Adipose tissue (tissue), 3 donors: ENCODE results near the gene MOV10. TPM values are rescaled to one million over a fixed set of nuclear protein-coding genes. Genes with fewer than 3 reads are reported as not detected.
A peak's percentile ranks its signal among the peaks of the same experiment; 100 is the strongest.

Source experiments
- H3K27ac ChIP-seq: one replicate; pipeline ENCODE4 v1.5.1; 2013; ENCODE audit warnings: low read depth, low read length
- WGBS, 3 donors: extraction: QIAGEN DNeasy Blood & Tissue Kit; methylation state at CpG; one replicate each; pipeline ENCODE4 v1.1.7; 2013; 5-methylcytosine and 5-hydroxymethylcytosine counted together
- polyA plus RNA-seq, 3 donors: library from polyadenylated mRNA; stranded (reverse); fragments of 200-250 nt; gene quantifications; one replicate each; pipeline ENCODE4 v1.2.3, GENCODE V29; 2013
- donor health status: healthy with polysubstance abuse.
- donor health status: Bipolar disorder and iron deficiency.
- donor health status: healthy.

The MOV10 gene
- polyA plus RNA-seq, 3 donors: 18.4 to 38.2 (median 29.3) TPM

DNA sequence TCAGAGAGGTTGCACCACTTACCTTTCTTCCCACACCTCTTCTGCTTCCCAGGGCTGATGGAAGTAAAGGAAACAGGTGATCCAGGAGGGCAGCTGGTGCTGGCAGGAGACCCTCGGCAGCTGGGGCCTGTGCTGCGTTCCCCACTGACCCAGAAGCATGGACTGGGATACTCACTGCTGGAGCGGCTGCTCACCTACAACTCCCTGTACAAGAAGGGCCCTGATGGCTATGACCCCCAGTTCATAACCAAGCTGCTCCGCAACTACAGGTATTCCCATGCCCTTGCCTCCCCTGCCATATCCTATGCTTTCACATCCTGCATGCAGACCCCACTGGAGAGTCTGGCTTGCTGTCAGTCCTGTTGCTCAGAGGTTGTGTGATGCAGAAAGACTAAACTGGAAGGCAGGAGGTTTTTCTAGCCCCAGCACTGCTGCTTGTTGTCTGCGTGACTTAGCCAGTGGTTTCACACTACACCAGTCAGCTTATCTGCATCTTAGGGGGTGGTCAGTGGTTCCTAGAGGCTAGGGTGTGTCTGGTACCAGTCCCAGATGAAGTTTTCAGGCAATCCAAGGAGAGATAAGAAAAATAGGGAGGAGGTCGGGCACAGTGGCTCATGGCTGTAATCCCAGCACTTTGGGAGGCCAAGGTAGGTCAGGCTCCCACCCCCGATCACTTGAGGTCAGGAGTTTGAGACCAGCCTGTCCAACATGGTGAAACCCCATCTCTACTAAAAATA is 22.3 kb downstream of the MOV10 start:
- 90 to 93% (median 91%) methylated on average over 7 of the region's 7 CpGs for WGBS, 3 donors
- H3K27ac ChIP-seq: no peak overlapping the region

DNA sequence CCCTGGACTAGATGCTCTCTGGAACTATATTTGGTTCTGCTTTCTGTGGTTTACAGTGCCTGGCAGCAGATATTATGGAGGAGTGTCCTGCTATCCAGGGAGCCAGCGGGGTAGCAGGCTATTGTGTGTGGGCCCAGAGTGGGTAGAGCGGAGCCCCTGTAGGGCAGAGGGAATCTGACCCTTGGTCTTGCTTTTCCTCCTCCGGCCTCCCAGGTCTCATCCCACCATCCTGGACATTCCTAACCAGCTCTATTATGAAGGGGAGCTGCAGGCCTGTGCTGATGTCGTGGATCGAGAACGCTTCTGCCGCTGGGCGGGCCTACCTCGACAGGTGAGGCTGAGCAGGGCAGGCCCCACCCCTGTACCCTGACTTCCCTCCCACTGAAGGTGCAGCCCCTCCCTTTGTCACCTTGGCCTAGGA is 23.3 kb downstream of the MOV10 start:
- 94 to 98% (median 95%) methylated on average over 9 of the region's 9 CpGs for WGBS, 3 donors
- H3K27ac ChIP-seq: no peak overlapping the region

DNA sequence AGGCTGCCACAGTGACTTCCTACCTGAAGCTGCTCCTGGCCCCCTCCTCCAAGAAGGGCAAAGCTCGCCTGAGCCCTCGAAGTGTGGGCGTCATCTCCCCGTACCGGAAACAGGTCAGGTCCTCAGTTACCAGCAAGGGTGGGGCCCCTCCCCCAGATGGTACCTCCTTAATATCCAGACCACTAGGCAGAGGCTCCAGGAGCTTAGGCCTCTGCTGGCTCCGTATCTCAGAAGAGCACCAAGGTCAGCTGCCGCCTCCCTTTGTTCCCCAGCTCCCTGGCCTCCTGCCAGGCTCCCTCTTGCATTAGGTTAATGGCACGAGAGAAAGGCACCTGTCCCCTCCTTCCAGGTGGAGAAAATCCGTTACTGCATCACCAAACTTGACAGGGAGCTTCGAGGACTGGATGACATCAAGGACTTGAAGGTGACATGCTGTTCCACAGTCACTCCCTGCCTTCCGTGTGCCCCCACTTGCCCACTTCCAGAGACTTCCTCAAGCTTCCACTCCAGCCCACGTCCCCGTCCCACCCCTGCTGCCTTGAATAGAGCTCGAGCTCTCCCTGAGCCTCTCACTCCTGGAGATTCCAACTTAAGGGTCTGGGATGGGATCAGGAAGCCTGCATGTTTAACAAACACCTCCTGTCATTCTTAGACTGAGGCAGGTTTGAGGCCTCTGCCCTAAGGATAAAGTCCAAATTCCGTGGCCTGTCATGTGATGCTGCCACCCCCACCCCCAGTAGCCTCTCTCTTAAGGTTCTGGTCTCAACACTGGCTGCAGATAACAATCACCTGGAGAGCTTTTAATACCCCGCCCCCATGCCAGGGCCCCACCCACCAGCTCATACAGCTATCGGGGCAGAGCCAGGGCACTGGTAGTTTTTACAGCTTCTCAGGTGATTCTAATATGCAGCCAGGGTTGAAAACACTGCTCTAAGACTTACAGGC is 24.2 kb downstream of the MOV10 start:
- WGBS, 3 donors: 48 to 72% (median 60%) methylated on average over 17 of the region's 17 CpGs
- H3K27ac ChIP-seq: no peak overlapping the region

- WGBS, 3 donors: 74 to 80% (median 75%) methylated on average over 13 of the region's 13 CpGs
- H3K27ac ChIP-seq: no peak overlapping the region
Observed at GRCh38 chr1:112699425-112700144, 25.1 kb downstream of the MOV10 start.

DNA sequence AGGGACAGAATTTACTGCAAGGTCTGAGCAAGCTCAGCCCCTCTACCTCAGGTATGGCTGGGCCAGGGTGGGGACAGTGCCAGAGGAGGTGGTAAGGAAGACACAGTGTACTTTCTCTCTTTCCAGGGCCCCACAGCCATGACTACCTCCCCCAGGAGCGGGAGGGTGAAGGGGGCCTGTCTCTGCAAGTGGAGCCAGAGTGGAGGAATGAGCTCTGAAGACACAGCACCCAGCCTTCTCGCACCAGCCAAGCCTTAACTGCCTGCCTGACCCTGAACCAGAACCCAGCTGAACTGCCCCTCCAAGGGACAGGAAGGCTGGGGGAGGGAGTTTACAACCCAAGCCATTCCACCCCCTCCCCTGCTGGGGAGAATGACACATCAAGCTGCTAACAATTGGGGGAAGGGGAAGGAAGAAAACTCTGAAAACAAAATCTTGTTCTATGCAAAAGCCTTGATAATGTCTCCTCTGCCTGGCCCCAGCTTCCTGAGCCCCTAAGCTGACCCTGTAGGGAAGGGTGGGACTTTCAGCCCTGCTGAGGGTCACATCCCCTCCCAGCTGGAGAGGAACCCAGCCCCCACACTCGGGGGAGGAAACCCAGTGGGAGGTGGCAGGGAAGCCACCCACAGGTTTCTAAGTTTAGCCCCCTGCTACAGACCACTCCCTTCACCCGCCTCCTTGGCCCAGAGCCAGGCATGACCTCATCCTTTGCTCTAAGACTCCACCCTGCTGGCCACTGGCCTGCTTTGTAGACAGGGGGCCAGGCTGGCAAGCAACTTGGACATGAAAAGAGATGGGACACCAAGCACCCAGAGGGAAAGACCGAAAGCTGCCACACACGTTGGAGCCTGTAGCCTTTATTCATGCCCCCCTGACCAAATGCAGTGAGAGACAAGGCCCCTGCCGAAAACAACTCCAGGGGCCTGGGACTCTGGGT is 26.1 kb downstream of the MOV10 start:
- 18 to 41% (median 25%) methylated on average over 7 of the region's 7 CpGs for WGBS, 3 donors
- H3K27ac ChIP-seq: no peak overlapping the region

GRCh38 chr1:112701227-112702066 is 27.0 kb downstream of the MOV10 start:
- no peak overlapping the region for H3K27ac ChIP-seq
- WGBS, 3 donors: 63 to 82% (median 67%) methylated on average over 17 of the region's 17 CpGs

DNA sequence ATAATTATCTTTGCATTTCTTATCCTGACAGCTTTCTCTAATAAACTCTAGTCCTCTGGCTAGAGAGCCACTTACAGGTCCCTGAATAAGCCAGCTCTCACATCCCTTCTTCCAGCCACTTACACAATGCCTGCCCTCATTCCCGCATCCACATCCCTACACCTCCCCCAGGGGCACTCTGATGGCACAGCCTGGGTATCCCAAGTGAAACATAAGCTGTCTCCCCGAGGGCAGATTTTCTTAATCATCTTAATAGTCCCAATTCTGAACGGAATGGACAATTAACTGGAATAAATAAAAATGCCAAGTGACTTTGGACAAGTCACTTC is 27.6 kb downstream of the MOV10 start:
- no peak overlapping the region for H3K27ac ChIP-seq
- 66 to 76% (median 70%) methylated on average over 3 of the region's 3 CpGs for WGBS, 3 donors

DNA sequence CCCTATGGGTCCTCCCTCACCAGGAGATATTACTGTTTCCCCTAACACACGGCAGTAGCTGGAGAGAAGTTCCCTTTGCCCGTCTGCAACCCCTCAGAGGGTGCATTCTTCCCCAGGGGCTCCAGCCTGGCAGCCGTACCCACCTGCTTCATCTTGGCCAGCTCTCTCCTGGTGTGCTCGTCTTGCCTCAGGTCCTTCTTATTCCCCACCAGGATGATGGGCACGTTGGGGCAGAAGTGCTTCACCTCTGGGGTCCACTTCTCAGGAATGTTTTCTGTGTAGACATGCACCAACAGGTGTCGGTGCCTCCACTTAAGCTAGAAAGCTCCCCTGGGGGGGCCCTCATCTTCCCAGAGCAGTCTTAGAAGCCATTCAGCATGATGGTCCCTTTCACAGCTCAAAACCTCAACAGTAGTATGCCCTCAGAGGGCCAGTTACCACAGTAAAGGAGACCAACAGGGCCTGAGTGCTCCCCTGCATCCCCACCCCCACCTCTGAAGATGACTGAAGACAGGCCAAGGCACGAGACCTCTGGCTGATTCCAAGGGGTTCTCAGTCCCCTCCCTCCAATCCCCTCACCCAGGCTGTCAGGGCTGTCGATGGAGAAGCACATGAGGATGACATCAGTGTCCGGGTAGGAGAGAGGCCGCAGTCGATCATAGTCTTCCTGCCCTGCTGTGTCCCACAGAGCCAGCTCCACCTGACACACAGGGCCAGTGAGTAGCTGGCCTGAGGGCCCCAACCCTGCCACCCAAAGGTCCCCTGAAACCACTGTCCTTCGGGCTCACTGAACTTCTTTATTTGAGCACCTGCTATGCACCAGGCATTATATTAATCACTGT is 28.2 kb downstream of the MOV10 start:
- 64 to 79% (median 69%) methylated on average over 12 of the region's 12 CpGs for WGBS, 3 donors
- no peak overlapping the region for H3K27ac ChIP-seq

GRCh38 chr1:112703706-112704105 is 29.2 kb downstream of the MOV10 start:
- WGBS, 3 donors: 79 to 82% (median 79%) methylated on average over 8 of the region's 8 CpGs
- no peak overlapping the region for H3K27ac ChIP-seq

GRCh38 chr1:112704391-112704933 is 30.0 kb downstream of the MOV10 start:
- 39 to 44% (median 41%) methylated on average over 7 of the region's 7 CpGs for WGBS, 3 donors
- no peak overlapping the region for H3K27ac ChIP-seq

DNA sequence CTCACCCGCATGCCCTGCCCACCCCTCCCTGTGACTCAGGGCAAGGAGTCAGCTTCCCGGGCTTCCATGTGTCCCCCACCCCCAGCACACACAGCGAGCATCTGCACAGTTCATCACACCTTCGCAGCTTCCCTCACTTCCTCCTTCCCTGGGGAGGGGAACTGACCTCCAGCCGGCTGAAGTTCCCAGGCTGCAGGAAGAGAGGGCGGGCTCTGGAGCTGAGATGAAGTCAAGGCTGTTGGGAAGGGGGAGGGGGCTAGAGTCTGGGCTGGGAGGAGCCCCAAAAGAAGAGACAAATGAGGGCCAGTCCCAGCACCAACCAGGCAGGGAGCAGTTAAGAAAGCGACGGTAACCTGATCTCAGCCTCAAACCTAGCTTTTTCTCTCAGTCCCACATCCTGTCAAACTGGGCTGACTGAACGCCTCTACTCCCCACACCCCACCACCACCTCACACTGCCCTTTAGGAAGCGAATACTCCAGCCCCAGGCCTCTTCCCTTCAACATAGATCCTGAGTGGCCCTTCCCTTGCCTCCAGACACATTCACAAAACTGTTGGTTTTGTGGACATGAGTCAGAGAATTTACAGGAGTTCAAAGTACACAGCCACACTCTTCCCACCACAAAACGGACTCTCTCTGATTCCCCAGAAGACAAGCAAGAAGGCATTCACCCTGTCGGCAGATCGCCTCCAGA is 30.6 kb downstream of the MOV10 start:
- WGBS, 3 donors: 5 to 6% (median 6%) methylated on average over 13 of the region's 13 CpGs
- peak overlapping the region; percentile 77 for H3K27ac ChIP-seq

GRCh38 chr1:112706505-112707220 is 32.2 kb downstream of the MOV10 start, which contains the start of gene RHOC:
Gene RHOC, minus strand, starts transcription at chr1:112707127. Its CDS starts 3,328 bp downstream, at chr1:112703799.
- 1 to 2% (median 1%) methylated on average over 50 to 61 of the region's 61 CpGs for WGBS, 3 donors
- H3K27ac ChIP-seq: peak within 1 kb of the TSS; percentile 63

- 5 to 8% (median 7%) methylated on average over 38 to 42 of the region's 42 CpGs for WGBS, 3 donors
- peak overlapping the region; percentile 63 for H3K27ac ChIP-seq
Observed at GRCh38 chr1:112707221-112708001, 33.0 kb downstream of the MOV10 start.

GRCh38 chr1:112708002-112708448 is 33.6 kb downstream of the MOV10 start:
- WGBS, 3 donors: 71 to 77% (median 74%) methylated on average over 6 of the region's 6 CpGs
- no peak overlapping the region for H3K27ac ChIP-seq
